ENCODE measurements around the gene GARRE1.
"Not testable (repeated sequence)": the region's sequence is repeated elsewhere in the genome, so short reads cannot be mapped to it uniquely, and the experiment has no call there.

The GARRE1 gene, protein sequence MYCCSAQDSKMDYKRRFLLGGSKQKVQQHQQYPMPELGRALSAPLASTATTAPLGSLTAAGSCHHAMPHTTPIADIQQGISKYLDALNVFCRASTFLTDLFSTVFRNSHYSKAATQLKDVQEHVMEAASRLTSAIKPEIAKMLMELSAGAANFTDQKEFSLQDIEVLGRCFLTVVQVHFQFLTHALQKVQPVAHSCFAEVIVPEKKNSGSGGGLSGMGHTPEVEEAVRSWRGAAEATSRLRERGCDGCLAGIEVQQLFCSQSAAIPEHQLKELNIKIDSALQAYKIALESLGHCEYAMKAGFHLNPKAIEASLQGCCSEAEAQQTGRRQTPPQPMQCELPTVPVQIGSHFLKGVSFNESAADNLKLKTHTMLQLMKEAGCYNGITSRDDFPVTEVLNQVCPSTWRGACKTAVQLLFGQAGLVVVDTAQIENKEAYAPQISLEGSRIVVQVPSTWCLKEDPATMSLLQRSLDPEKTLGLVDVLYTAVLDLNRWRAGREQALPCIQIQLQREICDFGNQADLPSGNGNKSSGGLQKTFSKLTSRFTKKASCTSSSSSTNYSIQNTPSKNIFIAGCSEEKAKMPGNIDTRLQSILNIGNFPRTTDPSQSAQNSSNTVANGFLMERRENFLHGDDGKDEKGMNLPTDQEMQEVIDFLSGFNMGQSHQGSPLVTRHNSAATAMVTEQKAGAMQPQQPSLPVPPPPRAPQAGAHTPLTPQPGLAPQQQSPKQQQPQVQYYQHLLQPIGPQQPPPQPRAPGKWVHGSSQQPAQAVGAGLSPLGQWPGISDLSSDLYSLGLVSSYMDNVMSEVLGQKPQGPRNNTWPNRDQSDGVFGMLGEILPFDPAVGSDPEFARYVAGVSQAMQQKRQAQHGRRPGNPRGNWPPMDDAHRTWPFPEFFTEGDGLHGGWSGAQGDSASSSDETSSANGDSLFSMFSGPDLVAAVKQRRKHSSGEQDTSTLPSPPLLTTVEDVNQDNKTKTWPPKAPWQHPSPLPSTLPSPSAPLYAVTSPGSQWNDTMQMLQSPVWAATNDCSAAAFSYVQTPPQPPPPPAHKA (N-terminal part only)

GRCh38 chr19:34254046-34254697 is at the start of gene GARRE1:
Gene GARRE1, plus strand, starts transcription at chr19:34254554. Its CDS starts 45,920 bp downstream, at chr19:34300474.
- peak; percentile 82 for DNase-seq (ENCODE audit: low read depth)

DNA sequence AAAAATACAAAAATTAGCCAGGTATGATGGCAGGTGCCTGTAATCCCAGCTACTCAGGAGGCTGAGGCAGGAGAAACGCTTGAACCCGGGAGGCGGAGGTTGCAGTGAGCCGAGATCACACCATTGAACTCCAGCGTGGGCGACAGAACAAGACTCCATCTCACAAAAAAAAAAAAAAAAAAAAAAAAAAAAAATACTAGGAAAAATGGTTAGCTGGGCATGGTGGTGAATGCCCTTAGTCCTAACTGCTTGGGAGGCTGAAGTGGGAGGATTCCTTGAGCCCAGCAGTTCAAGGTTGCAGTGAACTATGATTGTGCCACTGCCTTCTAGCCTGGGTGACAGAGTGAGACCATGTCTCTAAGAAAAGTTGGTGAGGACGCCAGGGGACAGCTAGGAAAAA is 49.0 kb upstream of the GARRE1 start:
- DNase-seq (ENCODE audit: low read depth) = not testable (repeated sequence)

- DNase-seq (ENCODE audit: low read depth) = no peak
These were observed 46.0 kb upstream of the GARRE1 start for GRCh38 chr19:34208291-34208884.

DNA sequence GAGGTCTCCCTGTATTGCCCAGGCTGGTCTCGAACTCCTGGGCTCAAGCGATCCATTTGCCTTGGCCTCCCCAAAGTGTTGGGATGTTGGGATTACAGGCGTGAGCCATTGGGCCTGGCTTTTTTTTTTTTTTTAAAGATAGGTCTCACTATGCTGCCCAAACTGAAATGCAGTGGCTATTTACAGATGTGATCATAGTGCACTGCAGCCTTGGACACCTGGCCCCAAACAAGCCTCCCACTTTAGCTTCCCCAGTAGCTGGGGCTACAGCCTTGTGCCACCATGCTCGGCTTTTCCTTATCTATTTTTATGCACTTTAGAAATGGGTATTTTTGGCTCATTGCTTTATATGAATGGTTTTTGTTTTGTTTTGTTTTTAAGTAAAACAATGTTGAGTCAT is 44.6 kb upstream of the GARRE1 start:
- no peak for DNase-seq (ENCODE audit: low read depth)

DNA sequence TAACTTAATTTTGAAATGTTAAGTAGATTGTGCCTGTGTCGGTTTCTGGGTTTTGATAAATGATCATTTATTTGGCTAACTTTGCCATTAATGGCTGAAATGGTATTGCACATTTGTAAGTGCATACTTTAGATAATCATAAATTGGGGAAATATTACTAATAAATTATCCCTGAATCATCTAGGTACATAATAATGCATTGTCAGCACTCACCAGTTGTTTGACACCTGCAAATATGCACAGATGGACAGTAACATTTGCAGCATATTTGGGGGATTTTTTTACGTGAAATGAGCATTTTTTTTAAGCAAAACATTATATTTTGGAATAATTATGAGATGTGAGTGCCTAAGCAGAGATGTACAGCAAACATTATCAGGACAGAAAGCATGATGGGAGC is 41.1 kb upstream of the GARRE1 start:
- DNase-seq (ENCODE audit: low read depth) = no peak

DNA sequence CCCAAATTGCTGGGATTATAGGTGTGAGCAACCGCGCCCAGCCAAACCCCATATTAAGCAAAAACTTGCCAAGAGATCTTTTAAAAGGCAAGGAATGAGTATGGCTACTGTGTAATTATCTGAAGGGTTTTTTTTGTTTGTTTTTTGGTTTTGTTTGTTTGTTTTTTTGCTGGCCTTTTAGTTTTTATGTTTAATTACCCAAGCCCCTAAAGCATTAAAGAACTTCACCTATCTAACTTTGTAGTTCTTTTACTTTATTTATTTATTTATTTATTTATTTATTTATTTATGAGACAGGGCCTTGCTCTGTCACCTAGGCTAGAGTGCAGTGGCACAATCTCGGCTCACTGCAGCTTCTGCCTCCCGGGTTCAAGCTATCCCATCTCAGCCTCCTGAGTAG is 40.3 kb upstream of the GARRE1 start:
- no peak for DNase-seq (ENCODE audit: low read depth)

GRCh38 chr19:34215006-34215665 is 39.2 kb upstream of the GARRE1 start:
- no peak for DNase-seq (ENCODE audit: low read depth)

DNA sequence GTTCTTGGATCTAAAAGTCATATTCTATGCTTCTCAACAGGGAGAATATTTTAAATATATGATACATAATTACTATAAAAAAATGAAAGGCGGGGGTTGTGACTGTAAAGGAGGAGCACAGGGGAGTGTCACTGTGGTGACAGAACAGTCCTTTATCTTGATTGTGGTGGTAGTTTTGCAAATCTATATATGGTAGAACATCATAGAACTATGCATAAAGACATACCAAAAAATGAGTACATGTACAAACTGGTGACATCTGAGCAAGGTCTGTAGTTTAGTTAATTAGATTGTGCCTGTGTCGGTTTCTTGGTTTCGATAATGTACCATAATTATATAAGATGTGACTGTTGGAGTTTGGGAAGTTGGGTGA is 38.7 kb upstream of the GARRE1 start:
- no peak for DNase-seq (ENCODE audit: low read depth)

DNA sequence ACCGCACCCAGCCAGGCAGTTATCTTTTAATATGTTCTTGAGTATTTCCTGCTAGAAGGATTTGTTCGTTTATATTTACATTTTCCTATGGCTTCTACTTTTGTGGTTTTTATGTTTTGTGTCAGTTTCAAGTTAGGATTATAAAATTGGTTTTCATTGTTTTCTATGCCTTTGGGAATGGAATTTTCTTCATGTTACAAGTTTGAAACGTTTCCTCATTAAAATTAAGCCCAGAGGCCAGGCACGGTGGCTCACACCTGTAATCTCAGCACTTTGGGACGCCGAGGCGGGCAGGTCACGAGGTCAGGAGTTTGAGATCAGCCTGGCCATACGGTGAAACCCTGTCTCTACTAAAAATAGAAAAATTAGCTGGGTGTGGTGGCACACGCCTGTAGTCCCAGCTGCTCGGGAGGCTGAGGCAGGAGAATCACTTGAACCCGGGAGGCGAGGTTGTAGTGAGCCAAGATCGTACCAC is 37.6 kb upstream of the GARRE1 start:
- DNase-seq (ENCODE audit: low read depth) = not testable (repeated sequence)

DNA sequence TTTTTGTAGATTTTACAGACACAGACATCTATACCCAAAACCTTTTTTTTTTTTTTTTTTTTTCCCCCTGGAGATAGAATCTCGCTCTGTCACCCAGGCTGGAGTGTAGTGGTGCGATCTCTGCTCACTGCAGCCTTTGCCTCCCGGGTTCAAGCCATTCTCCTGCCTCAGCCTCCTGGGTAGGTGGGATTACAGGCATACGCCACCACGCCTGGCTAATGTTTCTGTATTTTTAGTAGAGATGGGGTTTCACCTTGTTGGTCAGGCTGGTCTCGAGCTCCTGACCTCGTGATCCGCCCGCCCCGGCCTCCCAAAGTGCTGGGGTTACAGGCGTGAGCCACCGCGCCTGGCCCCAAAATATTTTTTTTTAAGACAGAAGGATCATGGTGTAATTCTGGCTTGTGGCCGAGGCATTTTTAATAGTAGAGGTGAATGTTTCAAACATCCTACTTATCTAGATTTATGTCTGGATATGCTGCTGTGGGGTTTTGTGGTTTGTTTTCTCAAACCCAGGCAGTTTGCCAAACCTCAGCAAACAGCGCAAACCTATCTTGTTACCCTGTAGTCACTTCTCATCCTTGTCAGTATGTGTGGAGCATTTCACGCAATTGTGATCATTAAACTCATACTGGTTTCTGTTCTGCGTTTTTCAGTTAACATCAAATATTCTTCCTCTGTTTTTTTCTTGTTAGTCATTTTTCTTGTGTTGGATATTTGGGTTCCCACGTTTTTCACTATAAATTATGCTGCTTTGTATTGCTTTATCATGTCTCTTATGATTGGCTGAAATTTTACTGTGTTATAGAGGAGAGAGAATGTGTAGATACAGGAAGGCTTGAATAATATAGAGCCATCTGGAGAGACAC is 36.2 kb upstream of the GARRE1 start:
- DNase-seq (ENCODE audit: low read depth) = peak; percentile 35

GRCh38 chr19:34218818-34219164 is 35.6 kb upstream of the GARRE1 start:
- DNase-seq (ENCODE audit: low read depth) = no peak

DNA sequence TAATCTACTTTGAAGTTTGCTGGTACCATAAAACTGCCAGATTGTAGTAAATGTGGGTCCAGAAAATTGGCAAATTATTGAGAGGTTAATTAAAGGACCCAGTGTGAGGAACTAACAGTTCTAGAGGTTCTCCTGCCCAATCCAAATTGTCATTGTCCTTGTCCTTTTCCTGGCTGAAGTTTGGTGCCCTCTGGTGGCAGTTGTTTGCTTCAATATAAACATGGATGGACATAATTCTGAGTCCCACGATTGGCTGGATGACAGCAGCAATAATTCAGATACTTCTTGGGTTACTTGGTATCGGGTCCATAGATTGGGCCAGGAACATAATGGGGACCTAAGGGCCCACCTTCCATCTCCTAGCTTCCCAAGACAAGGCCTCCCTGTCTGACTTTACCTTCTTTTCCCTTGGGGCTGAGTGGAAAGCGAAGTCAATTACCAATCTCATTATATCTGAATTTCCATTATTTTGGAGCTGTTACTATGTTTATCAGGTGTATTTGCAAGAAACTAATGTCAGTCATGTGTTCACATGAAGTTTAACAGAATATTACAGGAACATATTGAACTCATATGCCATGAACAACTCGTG is 33.8 kb upstream of the GARRE1 start:
- DNase-seq (ENCODE audit: low read depth) = peak; percentile 58

GRCh38 chr19:34222386-34222785 is 32.0 kb upstream of the GARRE1 start:
- no peak for DNase-seq (ENCODE audit: low read depth)

- DNase-seq (ENCODE audit: low read depth) = no peak
These were observed 29.2 kb upstream of the GARRE1 start for GRCh38 chr19:34224996-34225658.

DNA sequence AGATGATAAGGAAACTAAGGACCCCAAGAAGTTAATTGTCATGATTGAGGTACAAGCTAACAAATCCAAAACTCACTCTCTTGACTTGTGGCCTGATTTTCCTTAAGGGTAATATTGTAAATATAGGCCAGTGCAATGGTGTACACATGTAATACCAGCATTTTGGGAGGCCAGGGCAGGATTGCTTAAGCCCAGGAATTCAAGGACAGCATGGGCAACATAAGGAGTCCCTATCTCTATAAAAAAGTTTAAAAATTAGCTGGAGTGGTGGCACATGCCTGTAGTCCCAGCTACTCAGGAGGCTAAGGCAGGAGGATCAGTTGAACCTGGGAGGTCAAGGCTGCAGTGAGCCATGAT is 28.7 kb upstream of the GARRE1 start:
- no peak for DNase-seq (ENCODE audit: low read depth)

DNA sequence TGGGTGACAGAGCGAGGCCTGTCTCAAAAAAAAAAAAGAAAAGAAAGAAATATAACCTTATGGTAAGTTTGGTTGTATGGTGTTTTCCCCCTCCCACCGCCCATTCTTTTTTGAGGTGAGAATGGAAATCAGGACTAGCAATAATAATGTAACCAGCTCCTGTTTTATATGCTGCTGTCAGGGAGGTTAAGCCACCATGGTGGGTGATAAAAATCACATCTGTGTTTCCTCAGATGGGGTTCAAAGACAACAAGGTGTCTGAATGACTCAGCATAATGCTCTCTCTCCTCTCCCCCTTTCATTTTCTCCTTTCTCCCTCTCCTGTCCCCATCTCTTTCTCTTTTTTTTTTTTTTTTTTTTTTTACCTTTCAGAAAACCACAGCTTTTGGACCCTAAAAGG is 28.3 kb upstream of the GARRE1 start:
- DNase-seq (ENCODE audit: low read depth) = no peak

DNA sequence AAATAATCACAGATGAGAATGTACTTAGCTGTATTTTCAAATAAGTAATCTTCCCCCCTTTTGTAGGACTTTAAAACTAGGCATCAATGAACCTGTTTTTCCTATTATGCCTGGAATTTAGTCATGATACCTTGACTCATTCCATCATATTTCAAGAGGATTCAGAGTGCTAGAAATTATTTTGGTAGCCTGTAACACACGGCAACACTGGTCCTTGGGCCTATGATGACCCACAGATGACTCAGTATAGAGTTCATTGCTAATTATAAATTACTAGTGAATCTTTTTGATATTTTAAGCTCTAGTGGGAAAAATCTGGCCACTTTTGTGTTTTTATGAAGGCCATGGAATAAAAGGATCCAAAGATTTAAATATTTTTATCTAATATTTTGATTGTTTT is 26.0 kb upstream of the GARRE1 start:
- DNase-seq (ENCODE audit: low read depth) = no peak

- no peak for DNase-seq (ENCODE audit: low read depth)
These were observed 25.6 kb upstream of the GARRE1 start for GRCh38 chr19:34228762-34229161.

- DNase-seq (ENCODE audit: low read depth) = no peak
These were observed 24.6 kb upstream of the GARRE1 start for GRCh38 chr19:34229721-34230120.
